Measurements from ENCODE around the gene GOLIM4. TPM values are rescaled to one million over a fixed set of nuclear protein-coding genes. Genes with fewer than 3 reads are reported as not detected.

GOLIM4 gene
- total and polyA plus RNA-seq, 5 donors from 2014 or later: 0.67 TPM; not detected in 4

GRCh38 chr3:167996514-167996913 lies 99.2 kb downstream of the GOLIM4 start:
- Histone ChIP-seq H3K36me3 (ENCODE audit: control insufficient read depth, insufficient read depth, low read length) (no peaks in the 10 kb centered on the region), H3K9me3 (ENCODE audit: control insufficient read depth in 2 of 2, low read length in 2 of 2) (no peaks in the 10 kb centered on the region), H3K4me1 (ENCODE audit: control insufficient read depth, insufficient read depth, low read length, poor library complexity, severe bottlenecking) (no peaks in the 10 kb centered on the region), H3K4me3 (ENCODE audit: low read depth, low read length) (no peak overlapping the region), H3K27ac (ENCODE audit: insufficient read depth, low read length, poor library complexity, severe bottlenecking) (no peak overlapping the region), H3K27me3 (ENCODE audit: control insufficient read depth, insufficient read depth, low read length) (no peaks in the 10 kb centered on the region)
- Mint-ChIP-seq H3K4me1 (no peaks in the 10 kb centered on the region), H3K36me3 (no peaks in the 10 kb centered on the region), H3K27ac (no peak overlapping the region), H3K9me3 (no peaks in the 10 kb centered on the region), H3K4me3 (no peak overlapping the region), H3K27me3 (no peaks in the 10 kb centered on the region)
- ATAC-seq (ENCODE audit: low read depth in 2 of 2) (no peak), DNase-seq (no peak)

GRCh38 chr3:167992381-167992780 lies 103.3 kb downstream of the GOLIM4 start:
- Histone ChIP-seq H3K4me3 (ENCODE audit: low read depth, low read length) (no peak overlapping the region), H3K27ac (ENCODE audit: insufficient read depth, low read length, poor library complexity, severe bottlenecking) (no peak overlapping the region), H3K36me3 (ENCODE audit: control insufficient read depth, insufficient read depth, low read length) (no peaks in the 10 kb centered on the region), H3K27me3 (ENCODE audit: control insufficient read depth, insufficient read depth, low read length) (no peaks in the 10 kb centered on the region), H3K9me3 (ENCODE audit: control insufficient read depth in 2 of 2, low read length in 2 of 2) (no peaks in the 10 kb centered on the region), H3K4me1 (ENCODE audit: control insufficient read depth, insufficient read depth, low read length, poor library complexity, severe bottlenecking) (no peaks in the 10 kb centered on the region)
- no peaks in the 10 kb centered on the region for H3K9me3 Mint-ChIP-seq
- no peaks in the 10 kb centered on the region for H3K27me3 Mint-ChIP-seq
- no peaks in the 10 kb centered on the region for H3K36me3 Mint-ChIP-seq
- no peaks in the 10 kb centered on the region for H3K4me1 Mint-ChIP-seq
- H3K27ac Mint-ChIP-seq: no peak overlapping the region
- ATAC-seq (ENCODE audit: low read depth in 2 of 2) (no peak), DNase-seq (no peak)
- no peak overlapping the region for H3K4me3 Mint-ChIP-seq

GRCh38 chr3:167991213-167991612 lies 104.5 kb downstream of the GOLIM4 start:
- Mint-ChIP-seq H3K9me3 (no peaks in the 10 kb centered on the region), H3K36me3 (no peaks in the 10 kb centered on the region), H3K4me3 (no peak overlapping the region), H3K4me1 (no peaks in the 10 kb centered on the region), H3K27ac (no peak overlapping the region), H3K27me3 (no peaks in the 10 kb centered on the region)
- DNase-seq (no peak), ATAC-seq (ENCODE audit: low read depth in 2 of 2) (no peak)
- no peaks in the 10 kb centered on the region for H3K36me3 ChIP-seq (ENCODE audit: control insufficient read depth, insufficient read depth, low read length)
- no peak overlapping the region for H3K4me3 ChIP-seq (ENCODE audit: low read depth, low read length)
- no peaks in the 10 kb centered on the region for H3K9me3 ChIP-seq (ENCODE audit: control insufficient read depth in 2 of 2, low read length in 2 of 2)
- H3K27me3 ChIP-seq (ENCODE audit: control insufficient read depth, insufficient read depth, low read length): no peaks in the 10 kb centered on the region
- H3K4me1 ChIP-seq (ENCODE audit: control insufficient read depth, insufficient read depth, low read length, poor library complexity, severe bottlenecking): no peaks in the 10 kb centered on the region
- H3K27ac ChIP-seq (ENCODE audit: insufficient read depth, low read length, poor library complexity, severe bottlenecking): no peak overlapping the region

- Mint-ChIP-seq H3K4me1 (no peaks in the 10 kb centered on the region), H3K4me3 (no peak overlapping the region), H3K9me3 (no peaks in the 10 kb centered on the region), H3K36me3 (no peaks in the 10 kb centered on the region), H3K27me3 (no peaks in the 10 kb centered on the region), H3K27ac (no peak overlapping the region)
- Histone ChIP-seq H3K4me1 (ENCODE audit: control insufficient read depth, insufficient read depth, low read length, poor library complexity, severe bottlenecking) (no peaks in the 10 kb centered on the region), H3K4me3 (ENCODE audit: low read depth, low read length) (no peak overlapping the region), H3K27me3 (ENCODE audit: control insufficient read depth, insufficient read depth, low read length) (no peaks in the 10 kb centered on the region), H3K27ac (ENCODE audit: insufficient read depth, low read length, poor library complexity, severe bottlenecking) (no peak overlapping the region), H3K9me3 (ENCODE audit: control insufficient read depth in 2 of 2, low read length in 2 of 2) (no peaks in the 10 kb centered on the region), H3K36me3 (ENCODE audit: control insufficient read depth, insufficient read depth, low read length) (no peaks in the 10 kb centered on the region)
- DNase-seq: no peak
- no peak for ATAC-seq (ENCODE audit: low read depth in 2 of 2)
Measured at GRCh38 chr3:167989999-167990398, 105.7 kb downstream of the GOLIM4 start.

DNA sequence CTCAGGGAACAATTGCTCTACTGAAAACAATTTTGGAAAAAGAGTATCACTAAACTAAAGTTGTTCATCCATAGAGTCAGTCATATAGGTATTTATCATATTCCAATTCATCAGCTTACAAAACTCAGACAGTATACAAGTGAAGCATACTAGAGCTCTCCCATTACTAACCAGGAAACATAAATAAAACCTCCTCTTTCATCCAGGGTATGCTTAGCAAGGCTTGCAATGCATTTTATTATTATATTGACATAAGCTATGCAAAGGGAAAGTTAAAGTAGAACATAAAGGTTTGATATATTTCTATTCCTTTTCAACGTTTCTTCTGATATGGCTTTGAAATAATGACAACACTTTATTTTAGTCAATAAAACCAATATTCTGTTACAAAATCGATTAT lies 106.7 kb downstream of the GOLIM4 start:
- H3K4me1 Mint-ChIP-seq: no peaks in the 10 kb centered on the region
- DNase-seq (no peak), ATAC-seq (ENCODE audit: low read depth in 2 of 2) (no peak)
- H3K4me3 ChIP-seq (ENCODE audit: low read depth, low read length): no peak overlapping the region
- H3K36me3 Mint-ChIP-seq: no peaks in the 10 kb centered on the region
- H3K27me3 Mint-ChIP-seq: no peaks in the 10 kb centered on the region
- H3K9me3 ChIP-seq (ENCODE audit: control insufficient read depth in 2 of 2, low read length in 2 of 2): no peaks in the 10 kb centered on the region
- H3K4me3 Mint-ChIP-seq: no peak overlapping the region
- peaks cover 0 to 3% (median 0%) of the 10 kb centered on the region in 7 donors for H3K9me3 Mint-ChIP-seq
- H3K36me3 ChIP-seq (ENCODE audit: control insufficient read depth, insufficient read depth, low read length): no peaks in the 10 kb centered on the region
- no peaks in the 10 kb centered on the region for H3K27me3 ChIP-seq (ENCODE audit: control insufficient read depth, insufficient read depth, low read length)
- no peak overlapping the region for H3K27ac Mint-ChIP-seq
- no peaks in the 10 kb centered on the region for H3K4me1 ChIP-seq (ENCODE audit: control insufficient read depth, insufficient read depth, low read length, poor library complexity, severe bottlenecking)
- H3K27ac ChIP-seq (ENCODE audit: insufficient read depth, low read length, poor library complexity, severe bottlenecking): no peak overlapping the region

GRCh38 chr3:167983583-167983982 lies 112.1 kb downstream of the GOLIM4 start:
- H3K4me3 Mint-ChIP-seq: no peak overlapping the region
- no peaks in the 10 kb centered on the region for H3K9me3 ChIP-seq (ENCODE audit: control insufficient read depth in 2 of 2, low read length in 2 of 2)

DNA sequence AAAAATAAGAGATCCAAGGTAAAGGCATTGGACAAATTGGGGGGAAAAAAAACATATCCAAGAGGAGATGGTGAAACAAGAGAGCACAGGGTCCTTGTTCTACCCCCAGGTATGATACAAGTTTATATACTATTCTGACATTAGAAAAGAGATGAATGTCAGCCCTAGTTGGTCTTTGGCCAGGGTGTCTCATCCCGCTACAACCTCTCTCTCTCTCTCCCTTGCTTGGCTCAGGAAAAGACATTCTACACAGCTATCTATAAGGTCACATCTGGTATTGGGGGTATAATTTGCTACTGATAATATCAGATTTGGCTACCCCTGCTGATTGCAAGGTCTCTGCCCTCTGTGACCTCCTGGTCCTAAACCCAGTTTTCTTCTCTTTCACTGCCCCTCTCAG lies 117.2 kb downstream of the GOLIM4 start:
- H3K27ac Mint-ChIP-seq: no peak overlapping the region

More at GRCh38 chr3:167983583-167983982, 112.1 kb downstream of the GOLIM4 start:
- Histone ChIP-seq H3K36me3 (ENCODE audit: control insufficient read depth, insufficient read depth, low read length) (no peaks in the 10 kb centered on the region), H3K27ac (ENCODE audit: insufficient read depth, low read length, poor library complexity, severe bottlenecking) (no peak overlapping the region), H3K4me1 (ENCODE audit: control insufficient read depth, insufficient read depth, low read length, poor library complexity, severe bottlenecking) (no peaks in the 10 kb centered on the region), H3K4me3 (ENCODE audit: low read depth, low read length) (no peak overlapping the region), H3K27me3 (ENCODE audit: control insufficient read depth, insufficient read depth, low read length) (no peaks in the 10 kb centered on the region)
- Mint-ChIP-seq H3K4me1 (no peaks in the 10 kb centered on the region), H3K36me3 (no peaks in the 10 kb centered on the region), H3K27ac (no peak overlapping the region), H3K27me3 (no peaks in the 10 kb centered on the region), H3K9me3 (peaks cover 0 to 5% (median 0%) of the 10 kb centered on the region in 7 donors)
- no peak for ATAC-seq (ENCODE audit: low read depth in 2 of 2)
- DNase-seq: no peak

GRCh38 chr3:167978071-167978470 lies 117.7 kb downstream of the GOLIM4 start:
- no peaks in the 10 kb centered on the region for H3K27me3 ChIP-seq (ENCODE audit: control insufficient read depth, insufficient read depth, low read length)
- Mint-ChIP-seq H3K27me3 (no peaks in the 10 kb centered on the region), H3K4me3 (no peak overlapping the region), H3K4me1 (no peaks in the 10 kb centered on the region), H3K36me3 (no peaks in the 10 kb centered on the region), H3K9me3 (peaks cover 0 to 9% (median 0%) of the 10 kb centered on the region in 7 donors), H3K27ac (no peak overlapping the region)
- ATAC-seq (ENCODE audit: low read depth in 2 of 2) (no peak), DNase-seq (no peak)
- no peak overlapping the region for H3K4me3 ChIP-seq (ENCODE audit: low read depth, low read length)
- H3K9me3 ChIP-seq (ENCODE audit: control insufficient read depth in 2 of 2, low read length in 2 of 2): no peaks in the 10 kb centered on the region
- H3K36me3 ChIP-seq (ENCODE audit: control insufficient read depth, insufficient read depth, low read length): no peaks in the 10 kb centered on the region
- no peaks in the 10 kb centered on the region for H3K4me1 ChIP-seq (ENCODE audit: control insufficient read depth, insufficient read depth, low read length, poor library complexity, severe bottlenecking)
- H3K27ac ChIP-seq (ENCODE audit: insufficient read depth, low read length, poor library complexity, severe bottlenecking): no peak overlapping the region

More for the DNA sequence above, 117.2 kb downstream of the GOLIM4 start:
- Histone ChIP-seq H3K4me1 (ENCODE audit: control insufficient read depth, insufficient read depth, low read length, poor library complexity, severe bottlenecking) (no peaks in the 10 kb centered on the region), H3K9me3 (ENCODE audit: control insufficient read depth in 2 of 2, low read length in 2 of 2) (no peaks in the 10 kb centered on the region), H3K36me3 (ENCODE audit: control insufficient read depth, insufficient read depth, low read length) (no peaks in the 10 kb centered on the region), H3K4me3 (ENCODE audit: low read depth, low read length) (no peak overlapping the region), H3K27ac (ENCODE audit: insufficient read depth, low read length, poor library complexity, severe bottlenecking) (no peak overlapping the region), H3K27me3 (ENCODE audit: control insufficient read depth, insufficient read depth, low read length) (no peaks in the 10 kb centered on the region)
- no peak for ATAC-seq (ENCODE audit: low read depth in 2 of 2)
- H3K4me1 Mint-ChIP-seq: no peaks in the 10 kb centered on the region
- peaks cover 0 to 7% (median 0%) of the 10 kb centered on the region in 7 donors for H3K9me3 Mint-ChIP-seq
- no peaks in the 10 kb centered on the region for H3K27me3 Mint-ChIP-seq
- DNase-seq: no peak
- H3K4me3 Mint-ChIP-seq: no peak overlapping the region
- H3K36me3 Mint-ChIP-seq: no peaks in the 10 kb centered on the region

Data from CD4-positive, CD25-positive, alpha-beta regulatory T cell (primary cell).